NCI-H524 (cell line): ENCODE data around the gene CCDC28A.

Experiments
- DNase-seq, 2 experiments: peaks; one replicate each; lab custom pipeline; 2025; lab: John Stamatoyannopoulos, UW

Gene CCDC28A

GRCh38 chr6:138833816-138834539 is 60.4 kb downstream of the CCDC28A start:
- peak; percentile 82 to 93 for DNase-seq

GRCh38 chr6:138837246-138837645 is 63.7 kb downstream of the CCDC28A start:
- no peak for DNase-seq
